Measurements from ENCODE around the gene SFMBT2.

The SFMBT2 gene

GRCh38 chr10:7351894-7352293 lies 58.9 kb downstream of the SFMBT2 start:
- H3K23ac ChIP-seq (ENCODE audit: low read length): no peak overlapping the region
- H3K27me3 ChIP-seq (ENCODE audit: insufficient read depth, low read length): no peaks in the 10 kb centered on the region
- no peak overlapping the region for H4K91ac ChIP-seq (ENCODE audit: low read depth, low read length)
- no peak overlapping the region for H3K4me3 ChIP-seq (ENCODE audit: low read depth, low read length)
- no peak overlapping the region for H3K4me2 ChIP-seq (ENCODE audit: low read length)
- H4K12ac ChIP-seq (ENCODE audit: low read depth, low read length): no peak overlapping the region
- H3K18ac ChIP-seq (ENCODE audit: low read length): no peak overlapping the region
- no peak overlapping the region for H3K4ac ChIP-seq (ENCODE audit: low read depth, low read length)
- H3K9ac ChIP-seq (ENCODE audit: low read length): no peak overlapping the region
- H4K8ac ChIP-seq (ENCODE audit: low read depth, low read length): no peak overlapping the region
- no peak overlapping the region for H2BK120ac ChIP-seq (ENCODE audit: insufficient read depth, low read length, poor library complexity)
- H3K79me1 ChIP-seq (ENCODE audit: low read length): no peaks in the 10 kb centered on the region
- H3K14ac ChIP-seq (ENCODE audit: low read length): no peak overlapping the region
- H3K4me1 ChIP-seq (ENCODE audit: control insufficient read depth in 1 of 2, insufficient read depth in 2 of 2, low read length in 2 of 2): peaks cover 0 to 2% of the 10 kb centered on the region in 2 experiments
- no peak overlapping the region for H2BK5ac ChIP-seq (ENCODE audit: low read depth, low read length, poor library complexity)
- H3K9me3 ChIP-seq (ENCODE audit: insufficient read depth, low read depth, low read length): no peaks in the 10 kb centered on the region
- H3K27ac ChIP-seq (ENCODE audit: low read depth, low read length): no peak overlapping the region
- no peak overlapping the region for H2AK5ac ChIP-seq (ENCODE audit: low read length)
- no peaks in the 10 kb centered on the region for H3K36me3 ChIP-seq (ENCODE audit: control insufficient read depth in 1 of 2, insufficient read depth in 2 of 2, low read length in 2 of 2)
- no CpG with 5 or more reads among the region's 9 CpGs for WGBS (ENCODE audit: extremely low coverage, insufficient coverage, insufficient read length)
- H2BK12ac ChIP-seq (ENCODE audit: low read length): no peak overlapping the region
- DNase-seq: peak; percentile 66 to 75
- no peaks in the 10 kb centered on the region for H3K79me2 ChIP-seq (ENCODE audit: control insufficient read depth, insufficient read depth, low read length, poor library complexity)
- no peak overlapping the region for H2AFZ ChIP-seq (ENCODE audit: insufficient read depth, low read length, poor library complexity)

GRCh38 chr10:7350541-7351195 lies 60.2 kb downstream of the SFMBT2 start:
- no peak overlapping the region for H3K14ac ChIP-seq (ENCODE audit: low read length)
- no peak overlapping the region for H2BK120ac ChIP-seq (ENCODE audit: insufficient read depth, low read length, poor library complexity)
- no peak overlapping the region for H3K4me2 ChIP-seq (ENCODE audit: low read length)
- no peak for DNase-seq
- no peak overlapping the region for H4K91ac ChIP-seq (ENCODE audit: low read depth, low read length)
- no peak overlapping the region for H3K4ac ChIP-seq (ENCODE audit: low read depth, low read length)
- no peaks in the 10 kb centered on the region for H3K79me1 ChIP-seq (ENCODE audit: low read length)
- no peak overlapping the region for H4K8ac ChIP-seq (ENCODE audit: low read depth, low read length)
- H3K9ac ChIP-seq (ENCODE audit: low read length): no peak overlapping the region
- no peak overlapping the region for H3K4me3 ChIP-seq (ENCODE audit: low read depth, low read length)
- no peak overlapping the region for H2AFZ ChIP-seq (ENCODE audit: insufficient read depth, low read length, poor library complexity)
- H3K18ac ChIP-seq (ENCODE audit: low read length): no peak overlapping the region
- no peak overlapping the region for H2BK5ac ChIP-seq (ENCODE audit: low read depth, low read length, poor library complexity)
- no peaks in the 10 kb centered on the region for H3K36me3 ChIP-seq (ENCODE audit: control insufficient read depth in 1 of 2, insufficient read depth in 2 of 2, low read length in 2 of 2)
- no peak overlapping the region for H3K23ac ChIP-seq (ENCODE audit: low read length)
- H4K12ac ChIP-seq (ENCODE audit: low read depth, low read length): no peak overlapping the region
- H3K9me3 ChIP-seq (ENCODE audit: insufficient read depth, low read depth, low read length): no peaks in the 10 kb centered on the region
- peaks cover 0 to 2% of the 10 kb centered on the region in 2 experiments for H3K4me1 ChIP-seq (ENCODE audit: control insufficient read depth in 1 of 2, insufficient read depth in 2 of 2, low read length in 2 of 2)
- no peak overlapping the region for H2AK5ac ChIP-seq (ENCODE audit: low read length)
- H3K79me2 ChIP-seq (ENCODE audit: control insufficient read depth, insufficient read depth, low read length, poor library complexity): no peaks in the 10 kb centered on the region
- WGBS (ENCODE audit: extremely low coverage, insufficient coverage, insufficient read length): no CpG with 5 or more reads among the region's 3 CpGs
- no peaks in the 10 kb centered on the region for H3K27me3 ChIP-seq (ENCODE audit: insufficient read depth, low read length)
- no peak overlapping the region for H2BK12ac ChIP-seq (ENCODE audit: low read length)
- H3K27ac ChIP-seq (ENCODE audit: low read depth, low read length): no peak overlapping the region

- H3K4me1 ChIP-seq (ENCODE audit: control insufficient read depth in 1 of 2, insufficient read depth in 2 of 2, low read length in 2 of 2): peaks cover 0 to 2% of the 10 kb centered on the region in 2 experiments
- H2BK120ac ChIP-seq (ENCODE audit: insufficient read depth, low read length, poor library complexity): no peak overlapping the region
- H3K36me3 ChIP-seq (ENCODE audit: control insufficient read depth in 1 of 2, insufficient read depth in 2 of 2, low read length in 2 of 2): no peaks in the 10 kb centered on the region
- H2AK5ac ChIP-seq (ENCODE audit: low read length): no peak overlapping the region
- no peak overlapping the region for H2AFZ ChIP-seq (ENCODE audit: insufficient read depth, low read length, poor library complexity)
- H2BK5ac ChIP-seq (ENCODE audit: low read depth, low read length, poor library complexity): no peak overlapping the region
- WGBS (ENCODE audit: extremely low coverage, insufficient coverage, insufficient read length): no CpG with 5 or more reads among the region's 10 CpGs
- no peak overlapping the region for H4K91ac ChIP-seq (ENCODE audit: low read depth, low read length)
- no peak overlapping the region for H3K4ac ChIP-seq (ENCODE audit: low read depth, low read length)
- H3K79me2 ChIP-seq (ENCODE audit: control insufficient read depth, insufficient read depth, low read length, poor library complexity): no peaks in the 10 kb centered on the region
- H4K12ac ChIP-seq (ENCODE audit: low read depth, low read length): no peak overlapping the region
- no peak overlapping the region for H3K9ac ChIP-seq (ENCODE audit: low read length)
- no peaks in the 10 kb centered on the region for H3K27me3 ChIP-seq (ENCODE audit: insufficient read depth, low read length)
- H3K4me3 ChIP-seq (ENCODE audit: low read depth, low read length): no peak overlapping the region
- no peak overlapping the region for H3K4me2 ChIP-seq (ENCODE audit: low read length)
- no peak overlapping the region for H2BK12ac ChIP-seq (ENCODE audit: low read length)
- DNase-seq: no peak
- H3K14ac ChIP-seq (ENCODE audit: low read length): no peak overlapping the region
- H3K79me1 ChIP-seq (ENCODE audit: low read length): no peaks in the 10 kb centered on the region
- no peaks in the 10 kb centered on the region for H3K9me3 ChIP-seq (ENCODE audit: insufficient read depth, low read depth, low read length)
- no peak overlapping the region for H4K8ac ChIP-seq (ENCODE audit: low read depth, low read length)
- no peak overlapping the region for H3K18ac ChIP-seq (ENCODE audit: low read length)
- H3K23ac ChIP-seq (ENCODE audit: low read length): no peak overlapping the region
- H3K27ac ChIP-seq (ENCODE audit: low read depth, low read length): no peak overlapping the region
Observed at GRCh38 chr10:7345717-7346116, 65.1 kb downstream of the SFMBT2 start.

- no peak overlapping the region for H4K91ac ChIP-seq (ENCODE audit: low read depth, low read length)
- H3K4me3 ChIP-seq (ENCODE audit: low read depth, low read length): no peak overlapping the region
- no peak for DNase-seq
- no peak overlapping the region for H2AFZ ChIP-seq (ENCODE audit: insufficient read depth, low read length, poor library complexity)
- no peak overlapping the region for H4K8ac ChIP-seq (ENCODE audit: low read depth, low read length)
- H3K9me3 ChIP-seq (ENCODE audit: insufficient read depth, low read depth, low read length): no peaks in the 10 kb centered on the region
- no peak overlapping the region for H4K12ac ChIP-seq (ENCODE audit: low read depth, low read length)
- no peak overlapping the region for H3K14ac ChIP-seq (ENCODE audit: low read length)
- H3K4ac ChIP-seq (ENCODE audit: low read depth, low read length): no peak overlapping the region
- no peaks in the 10 kb centered on the region for H3K79me1 ChIP-seq (ENCODE audit: low read length)
- H3K4me2 ChIP-seq (ENCODE audit: low read length): no peak overlapping the region
- no peak overlapping the region for H3K9ac ChIP-seq (ENCODE audit: low read length)
- no peaks in the 10 kb centered on the region for H3K27me3 ChIP-seq (ENCODE audit: insufficient read depth, low read length)
- no peak overlapping the region for H2AK5ac ChIP-seq (ENCODE audit: low read length)
- no CpG with 5 or more reads among the region's 3 CpGs for WGBS (ENCODE audit: extremely low coverage, insufficient coverage, insufficient read length)
- H2BK120ac ChIP-seq (ENCODE audit: insufficient read depth, low read length, poor library complexity): no peak overlapping the region
- peaks cover 0 to 2% of the 10 kb centered on the region in 2 experiments for H3K4me1 ChIP-seq (ENCODE audit: control insufficient read depth in 1 of 2, insufficient read depth in 2 of 2, low read length in 2 of 2)
- no peaks in the 10 kb centered on the region for H3K79me2 ChIP-seq (ENCODE audit: control insufficient read depth, insufficient read depth, low read length, poor library complexity)
- H3K27ac ChIP-seq (ENCODE audit: low read depth, low read length): no peak overlapping the region
- H3K36me3 ChIP-seq (ENCODE audit: control insufficient read depth in 1 of 2, insufficient read depth in 2 of 2, low read length in 2 of 2): no peaks in the 10 kb centered on the region
- no peak overlapping the region for H2BK12ac ChIP-seq (ENCODE audit: low read length)
- H3K23ac ChIP-seq (ENCODE audit: low read length): no peak overlapping the region
- H3K18ac ChIP-seq (ENCODE audit: low read length): no peak overlapping the region
- no peak overlapping the region for H2BK5ac ChIP-seq (ENCODE audit: low read depth, low read length, poor library complexity)
Observed at GRCh38 chr10:7343040-7343439, 67.8 kb downstream of the SFMBT2 start.

Data from trophoblast cell (in vitro differentiated cells and primary cell).